Measurements from ENCODE around the gene PTPN21.
A peak's percentile ranks its signal among the peaks of the same experiment; 100 is the strongest.

The PTPN21 gene

GRCh38 chr14:88492272-88493089 is 62.3 kb downstream of the PTPN21 start:
- H3K4me1 ChIP-seq (ENCODE audit: control insufficient read depth in 1 of 2, insufficient read depth in 2 of 2, low read length in 2 of 2) = peaks cover 7 to 9% of the 10 kb centered on the region in 2 donors
- H3K27me3 ChIP-seq (ENCODE audit: control insufficient read depth in 1 of 2, insufficient read depth in 2 of 2, low read length in 2 of 2) = no peaks in the 10 kb centered on the region
- H3K9me3 ChIP-seq (ENCODE audit: control insufficient read depth in 1 of 2, low read length in 2 of 2) = no peaks in the 10 kb centered on the region
- no peak overlapping the region for H3K9ac ChIP-seq (ENCODE audit: low read depth in 1 of 2, low read length in 2 of 2)
- no peak overlapping the region for H3K27ac ChIP-seq (ENCODE audit: low read depth, low read length)
- H3K36me3 ChIP-seq (ENCODE audit: control insufficient read depth in 1 of 2, insufficient read depth in 2 of 2, low read length in 2 of 2) = peaks cover 7 to 23% of the 10 kb centered on the region in 2 donors
- peak overlapping the region in 1 of 2 donors; percentile 17 for H3K4me3 ChIP-seq (ENCODE audit: low read depth in 1 of 2, low read length in 2 of 2)

GRCh38 chr14:88490168-88490567 is 64.6 kb downstream of the PTPN21 start:
- peaks cover 7 to 9% of the 10 kb centered on the region in 2 donors for H3K4me1 ChIP-seq (ENCODE audit: control insufficient read depth in 1 of 2, insufficient read depth in 2 of 2, low read length in 2 of 2)
- no peaks in the 10 kb centered on the region for H3K27me3 ChIP-seq (ENCODE audit: control insufficient read depth in 1 of 2, insufficient read depth in 2 of 2, low read length in 2 of 2)
- no peak overlapping the region for H3K9ac ChIP-seq (ENCODE audit: low read depth in 1 of 2, low read length in 2 of 2)
- no peak overlapping the region for H3K27ac ChIP-seq (ENCODE audit: low read depth, low read length)
- H3K9me3 ChIP-seq (ENCODE audit: control insufficient read depth in 1 of 2, low read length in 2 of 2) = no peaks in the 10 kb centered on the region
- peaks cover 7 to 9% of the 10 kb centered on the region in 2 donors for H3K36me3 ChIP-seq (ENCODE audit: control insufficient read depth in 1 of 2, insufficient read depth in 2 of 2, low read length in 2 of 2)
- no peak overlapping the region for H3K4me3 ChIP-seq (ENCODE audit: low read depth in 1 of 2, low read length in 2 of 2)

- no peak overlapping the region for H3K27ac ChIP-seq (ENCODE audit: low read depth, low read length)
- H3K27me3 ChIP-seq (ENCODE audit: control insufficient read depth in 1 of 2, insufficient read depth in 2 of 2, low read length in 2 of 2) = no peaks in the 10 kb centered on the region
- no peak overlapping the region for H3K4me3 ChIP-seq (ENCODE audit: low read depth in 1 of 2, low read length in 2 of 2)
- H3K36me3 ChIP-seq (ENCODE audit: control insufficient read depth in 1 of 2, insufficient read depth in 2 of 2, low read length in 2 of 2) = peaks cover 4 to 7% of the 10 kb centered on the region in 2 donors
- no peaks in the 10 kb centered on the region for H3K9me3 ChIP-seq (ENCODE audit: control insufficient read depth in 1 of 2, low read length in 2 of 2)
- H3K9ac ChIP-seq (ENCODE audit: low read depth in 1 of 2, low read length in 2 of 2) = no peak overlapping the region
- peaks cover 7 to 9% of the 10 kb centered on the region in 2 donors for H3K4me1 ChIP-seq (ENCODE audit: control insufficient read depth in 1 of 2, insufficient read depth in 2 of 2, low read length in 2 of 2)
Measured at GRCh38 chr14:88488897-88489296, 65.9 kb downstream of the PTPN21 start.

- H3K9me3 ChIP-seq (ENCODE audit: control insufficient read depth in 1 of 2, low read length in 2 of 2) = no peaks in the 10 kb centered on the region
- H3K36me3 ChIP-seq (ENCODE audit: control insufficient read depth in 1 of 2, insufficient read depth in 2 of 2, low read length in 2 of 2) = peaks cover 0 to 2% of the 10 kb centered on the region in 2 donors
- no peak overlapping the region for H3K9ac ChIP-seq (ENCODE audit: low read depth in 1 of 2, low read length in 2 of 2)
- peaks cover 7 to 9% of the 10 kb centered on the region in 2 donors for H3K4me1 ChIP-seq (ENCODE audit: control insufficient read depth in 1 of 2, insufficient read depth in 2 of 2, low read length in 2 of 2)
- H3K4me3 ChIP-seq (ENCODE audit: low read depth in 1 of 2, low read length in 2 of 2) = no peak overlapping the region
- no peaks in the 10 kb centered on the region for H3K27me3 ChIP-seq (ENCODE audit: control insufficient read depth in 1 of 2, insufficient read depth in 2 of 2, low read length in 2 of 2)
- no peak overlapping the region for H3K27ac ChIP-seq (ENCODE audit: low read depth, low read length)
Measured at GRCh38 chr14:88488081-88488480, 66.7 kb downstream of the PTPN21 start.

- Histone ChIP-seq H3K9me3 (ENCODE audit: control insufficient read depth in 1 of 2, low read length in 2 of 2) (no peaks in the 10 kb centered on the region), H3K4me3 (ENCODE audit: low read depth in 1 of 2, low read length in 2 of 2) (no peak overlapping the region), H3K27me3 (ENCODE audit: control insufficient read depth in 1 of 2, insufficient read depth in 2 of 2, low read length in 2 of 2) (no peaks in the 10 kb centered on the region), H3K27ac (ENCODE audit: low read depth, low read length) (no peak overlapping the region), H3K36me3 (ENCODE audit: control insufficient read depth in 1 of 2, insufficient read depth in 2 of 2, low read length in 2 of 2) (peaks cover 4 to 27% of the 10 kb centered on the region in 2 donors), H3K9ac (ENCODE audit: low read depth in 1 of 2, low read length in 2 of 2) (no peak overlapping the region), H3K4me1 (ENCODE audit: control insufficient read depth in 1 of 2, insufficient read depth in 2 of 2, low read length in 2 of 2) (no peaks in the 10 kb centered on the region)
Measured at GRCh38 chr14:88482524-88482923, 72.3 kb downstream of the PTPN21 start.

- H3K36me3 ChIP-seq (ENCODE audit: control insufficient read depth in 1 of 2, insufficient read depth in 2 of 2, low read length in 2 of 2) = peaks cover 4 to 29% of the 10 kb centered on the region in 2 donors
- no peaks in the 10 kb centered on the region for H3K27me3 ChIP-seq (ENCODE audit: control insufficient read depth in 1 of 2, insufficient read depth in 2 of 2, low read length in 2 of 2)
- no peaks in the 10 kb centered on the region for H3K9me3 ChIP-seq (ENCODE audit: control insufficient read depth in 1 of 2, low read length in 2 of 2)
- H3K9ac ChIP-seq (ENCODE audit: low read depth in 1 of 2, low read length in 2 of 2) = no peak overlapping the region
- no peak overlapping the region for H3K27ac ChIP-seq (ENCODE audit: low read depth, low read length)
- no peaks in the 10 kb centered on the region for H3K4me1 ChIP-seq (ENCODE audit: control insufficient read depth in 1 of 2, insufficient read depth in 2 of 2, low read length in 2 of 2)
- H3K4me3 ChIP-seq (ENCODE audit: low read depth in 1 of 2, low read length in 2 of 2) = no peak overlapping the region
Measured at GRCh38 chr14:88481794-88482193, 73.0 kb downstream of the PTPN21 start.

- no peak overlapping the region for H3K9ac ChIP-seq (ENCODE audit: low read depth in 1 of 2, low read length in 2 of 2)
- no peaks in the 10 kb centered on the region for H3K9me3 ChIP-seq (ENCODE audit: control insufficient read depth in 1 of 2, low read length in 2 of 2)
- no peak overlapping the region for H3K4me3 ChIP-seq (ENCODE audit: low read depth in 1 of 2, low read length in 2 of 2)
- H3K27ac ChIP-seq (ENCODE audit: low read depth, low read length) = no peak overlapping the region
- H3K4me1 ChIP-seq (ENCODE audit: control insufficient read depth in 1 of 2, insufficient read depth in 2 of 2, low read length in 2 of 2) = no peaks in the 10 kb centered on the region
- H3K36me3 ChIP-seq (ENCODE audit: control insufficient read depth in 1 of 2, insufficient read depth in 2 of 2, low read length in 2 of 2) = peaks cover 4 to 32% of the 10 kb centered on the region in 2 donors
- no peaks in the 10 kb centered on the region for H3K27me3 ChIP-seq (ENCODE audit: control insufficient read depth in 1 of 2, insufficient read depth in 2 of 2, low read length in 2 of 2)
Measured at GRCh38 chr14:88481059-88481458, 73.7 kb downstream of the PTPN21 start.

GRCh38 chr14:88479574-88479987 is 75.2 kb downstream of the PTPN21 start:
- no peaks in the 10 kb centered on the region for H3K9me3 ChIP-seq (ENCODE audit: control insufficient read depth in 1 of 2, low read length in 2 of 2)
- no peak overlapping the region for H3K27ac ChIP-seq (ENCODE audit: low read depth, low read length)
- no peak overlapping the region for H3K4me3 ChIP-seq (ENCODE audit: low read depth in 1 of 2, low read length in 2 of 2)
- H3K9ac ChIP-seq (ENCODE audit: low read depth in 1 of 2, low read length in 2 of 2) = no peak overlapping the region
- no peaks in the 10 kb centered on the region for H3K4me1 ChIP-seq (ENCODE audit: control insufficient read depth in 1 of 2, insufficient read depth in 2 of 2, low read length in 2 of 2)
- no peaks in the 10 kb centered on the region for H3K27me3 ChIP-seq (ENCODE audit: control insufficient read depth in 1 of 2, insufficient read depth in 2 of 2, low read length in 2 of 2)
- peaks cover 4 to 32% of the 10 kb centered on the region in 2 donors for H3K36me3 ChIP-seq (ENCODE audit: control insufficient read depth in 1 of 2, insufficient read depth in 2 of 2, low read length in 2 of 2)

- peaks cover 4 to 32% of the 10 kb centered on the region in 2 donors for H3K36me3 ChIP-seq (ENCODE audit: control insufficient read depth in 1 of 2, insufficient read depth in 2 of 2, low read length in 2 of 2)
- H3K4me1 ChIP-seq (ENCODE audit: control insufficient read depth in 1 of 2, insufficient read depth in 2 of 2, low read length in 2 of 2) = no peaks in the 10 kb centered on the region
- H3K27ac ChIP-seq (ENCODE audit: low read depth, low read length) = no peak overlapping the region
Measured at GRCh38 chr14:88478931-88479330, 75.9 kb downstream of the PTPN21 start.

GRCh38 chr14:88477513-88478250 is 77.1 kb downstream of the PTPN21 start:
- H3K4me3 ChIP-seq (ENCODE audit: low read depth in 1 of 2, low read length in 2 of 2) = no peak overlapping the region
- no peaks in the 10 kb centered on the region for H3K9me3 ChIP-seq (ENCODE audit: control insufficient read depth in 1 of 2, low read length in 2 of 2)
- peaks cover 4 to 32% of the 10 kb centered on the region in 2 donors for H3K36me3 ChIP-seq (ENCODE audit: control insufficient read depth in 1 of 2, insufficient read depth in 2 of 2, low read length in 2 of 2)
- no peaks in the 10 kb centered on the region for H3K27me3 ChIP-seq (ENCODE audit: control insufficient read depth in 1 of 2, insufficient read depth in 2 of 2, low read length in 2 of 2)
- no peak overlapping the region for H3K27ac ChIP-seq (ENCODE audit: low read depth, low read length)
- no peak overlapping the region for H3K9ac ChIP-seq (ENCODE audit: low read depth in 1 of 2, low read length in 2 of 2)
- H3K4me1 ChIP-seq (ENCODE audit: control insufficient read depth in 1 of 2, insufficient read depth in 2 of 2, low read length in 2 of 2) = no peaks in the 10 kb centered on the region

More at GRCh38 chr14:88478931-88479330, 75.9 kb downstream of the PTPN21 start:
- H3K27me3 ChIP-seq (ENCODE audit: control insufficient read depth in 1 of 2, insufficient read depth in 2 of 2, low read length in 2 of 2) = no peaks in the 10 kb centered on the region
- H3K9me3 ChIP-seq (ENCODE audit: control insufficient read depth in 1 of 2, low read length in 2 of 2) = no peaks in the 10 kb centered on the region
- H3K9ac ChIP-seq (ENCODE audit: low read depth in 1 of 2, low read length in 2 of 2) = no peak overlapping the region
- no peak overlapping the region for H3K4me3 ChIP-seq (ENCODE audit: low read depth in 1 of 2, low read length in 2 of 2)

All from duodenal mucosa (tissue), 2 donors.